Neural crest cell (in vitro differentiated cells): Measurements from ENCODE around the gene LPP. TPM values are rescaled to one million over a fixed set of nuclear protein-coding genes. Genes with fewer than 3 reads are reported as not detected.

ENCODE experiments used
- DNase-seq: peaks from one replicate; pipeline ENCODE4 v3.0.0; 2021; ENCODE audit warnings: low read depth, mixed read lengths, low spot score
- H3K27ac Mint-ChIP-seq: one replicate; pipeline ENCODE4 v1.8.0; 2021; ENCODE audit warnings: mild to moderate bottlenecking, mixed read lengths; ENCODE audit not compliant: unreplicated experiment
- H3K27me3 Mint-ChIP-seq: 2 replicates; pipeline ENCODE4 v1.8.0; 2021; ENCODE audit warnings: low read depth, mild to moderate bottlenecking, mixed read lengths
- H3K36me3 Mint-ChIP-seq: 2 replicates; pipeline ENCODE4 v1.8.0; 2021; ENCODE audit warnings: low read depth, mild to moderate bottlenecking, mixed read lengths
- H3K4me1 Mint-ChIP-seq: 2 replicates; pipeline ENCODE4 v1.8.0; 2021; ENCODE audit warnings: mixed read lengths
- H3K4me3 Mint-ChIP-seq: one replicate; pipeline ENCODE4 v1.8.0; 2021; ENCODE audit warnings: mild to moderate bottlenecking, mixed read lengths
- H3K9me3 Mint-ChIP-seq: 2 replicates; pipeline ENCODE4 v1.8.0; 2021; ENCODE audit warnings: mixed read lengths
- CTCF ChIP-seq: fragments of 200-600 bp; sonication (generic); conservative IDR thresholded peaks from 2 replicates; pipeline ENCODE4 v1.5.0; 2021; ENCODE audit warnings: antibody characterized with exemption, mild to moderate bottlenecking
- total RNA-seq: library from RNA; stranded (reverse); gene quantifications from 2 replicates; pipeline ENCODE4 v1.2.1, GENCODE V29; 2021

LPP gene
- total RNA-seq, 1 donor from 2014 or later, result 38.7 TPM

GRCh38 chr3:188274249-188274915, 120.4 kb downstream of the LPP start:
- no peaks in the 10 kb centered on the region for H3K27me3 Mint-ChIP-seq
- H3K36me3 Mint-ChIP-seq, result peaks cover 7% of the 10 kb centered on the region
- no peaks in the 10 kb centered on the region for H3K9me3 Mint-ChIP-seq
- DNase-seq, result no peak
- no peak overlapping the region for H3K27ac Mint-ChIP-seq
- no peak for TF ChIP-seq CTCF
- peaks cover 44% of the 10 kb centered on the region for H3K4me1 Mint-ChIP-seq
- H3K4me3 Mint-ChIP-seq, result no peak overlapping the region

- Mint-ChIP-seq H3K9me3 (no peaks in the 10 kb centered on the region), H3K4me3 (no peak overlapping the region), H3K27me3 (no peaks in the 10 kb centered on the region), H3K36me3 (peaks cover 7% of the 10 kb centered on the region), H3K4me1 (peaks cover 37% of the 10 kb centered on the region), H3K27ac (no peak overlapping the region)
- no peak for TF ChIP-seq CTCF
- DNase-seq, result no peak
These were observed 122.4 kb downstream of the LPP start for GRCh38 chr3:188276375-188276774.

- no peak for TF ChIP-seq CTCF
- Mint-ChIP-seq H3K9me3 (no peaks in the 10 kb centered on the region), H3K4me1 (peaks cover 34% of the 10 kb centered on the region), H3K27me3 (no peaks in the 10 kb centered on the region), H3K4me3 (no peak overlapping the region), H3K27ac (no peak overlapping the region), H3K36me3 (peaks cover 2% of the 10 kb centered on the region)
- no peak for DNase-seq
These were observed 124.9 kb downstream of the LPP start for GRCh38 chr3:188278717-188279324.

GRCh38 chr3:188279502-188280335, 125.8 kb downstream of the LPP start:
- no peak for TF ChIP-seq CTCF
- H3K4me3 Mint-ChIP-seq, result no peak overlapping the region
- H3K4me1 Mint-ChIP-seq, result peaks cover 42% of the 10 kb centered on the region
- H3K27ac Mint-ChIP-seq, result peak overlapping the region; percentile 21
- no peaks in the 10 kb centered on the region for H3K27me3 Mint-ChIP-seq
- H3K36me3 Mint-ChIP-seq, result peaks cover 2% of the 10 kb centered on the region
- no peaks in the 10 kb centered on the region for H3K9me3 Mint-ChIP-seq
- no peak for DNase-seq

GRCh38 chr3:188280627-188281026, 126.7 kb downstream of the LPP start:
- H3K36me3 Mint-ChIP-seq, result peaks cover 2% of the 10 kb centered on the region
- no peak overlapping the region for H3K27ac Mint-ChIP-seq
- H3K4me1 Mint-ChIP-seq, result peaks cover 50% of the 10 kb centered on the region
- no peaks in the 10 kb centered on the region for H3K27me3 Mint-ChIP-seq
- H3K9me3 Mint-ChIP-seq, result no peaks in the 10 kb centered on the region
- H3K4me3 Mint-ChIP-seq, result no peak overlapping the region
- no peak for TF ChIP-seq CTCF
- DNase-seq, result no peak
